Endothelial cell of umbilical vein (primary cell): ENCODE measurements around the gene PPP1R11. TPM values are rescaled to one million over a fixed set of nuclear protein-coding genes. Genes with fewer than 3 reads are reported as not detected.

Experiments used
- BruUV-seq: library from RNA; stranded (reverse); fragments of 400-500 nt; replicated peaks from 2 replicates; lab custom pipeline; 2021; lab: Mats Ljungman, UMichigan
- CTCF ChIA-PET: fragments of 300-600, 350-600 bp; sonication (Branson Sonifier 250); formaldehyde crosslinking; loops from one replicate; lab custom pipeline; 2021; ENCODE audit warnings: antibody characterized with exemption, inconsistent platforms; lab: Charles Lee
- POLR2A ChIA-PET: fragments of 300-600, 350-600 bp; sonication (Branson Sonifier 250); formaldehyde crosslinking; loops from one replicate; lab custom pipeline; 2021; ENCODE audit warnings: antibody characterized with exemption, inconsistent platforms; lab: Charles Lee
- DNase-seq: peaks from one replicate; pipeline ENCODE4 v3.0.0-alpha.2; 2011; ENCODE audit warnings: low read depth, low spot score
- FAIRE-seq: peaks from 2 replicates; lab custom pipeline; 2011; peaks lifted over from hg19 to GRCh38; lab: Jason Lieb, UNC
- H2AFZ ChIP-seq: 2 replicates; pipeline ENCODE4 v1.6.0; 2012; ENCODE audit warnings: low read depth, low read length, control low read depth, inconsistent platforms
- H3K27ac ChIP-seq: 2 replicates; pipeline ENCODE4 v1.5.1; 2011; ENCODE audit warnings: low read depth, mild to moderate bottlenecking, control low read depth, low read length, moderate library complexity; ENCODE audit not compliant: insufficient read depth
- H3K27me3 ChIP-seq, 2 experiments: 2 replicates each; pipeline versions ENCODE4 v1.6.0 to v1.6.1; 2011; ENCODE audit warnings: low read length in 2 of 2, mixed read lengths in 1 of 2; ENCODE audit not compliant: control insufficient read depth in 2 of 2, insufficient read depth in 2 of 2
- H3K36me3 ChIP-seq, 2 experiments: 2 replicates in 1 of 2; 3 replicates in 1 of 2; pipeline ENCODE4 v1.5.1; 2011; ENCODE audit warnings: low read length in 2 of 2, mild to moderate bottlenecking in 1 of 2, moderate library complexity in 1 of 2; ENCODE audit not compliant: control insufficient read depth in 2 of 2, insufficient read depth in 2 of 2; ENCODE audit errors: extremely low read depth in 1 of 2
- H3K4me1 ChIP-seq: 3 replicates; pipeline ENCODE4 v1.5.1; 2011; ENCODE audit warnings: mild to moderate bottlenecking, low read length; ENCODE audit not compliant: control insufficient read depth, insufficient read depth; ENCODE audit errors: extremely low read depth
- H3K4me2 ChIP-seq: 2 replicates; pipeline ENCODE4 v1.6.1; 2011; ENCODE audit warnings: low read length, control low read depth, mixed read lengths; ENCODE audit not compliant: insufficient read depth
- H3K4me3 ChIP-seq, 3 experiments: fragments of 200-600 bp in 1 of 3; sonication (generic), shearing (Covaris generic) in 1 of 3; replicated peaks in 1 of 3; 2 replicates each; pipeline ENCODE4 v1.5.1; 2011 to 2016; ENCODE audit warnings: control low read depth in 3 of 3, low read length in 3 of 3, mild to moderate bottlenecking in 2 of 3, inconsistent platforms in 1 of 3, low read depth in 1 of 3, moderate library complexity in 1 of 3; ENCODE audit not compliant: insufficient read depth in 1 of 3
- H3K79me2 ChIP-seq: 2 replicates; pipeline ENCODE4 v1.6.0; 2012; ENCODE audit warnings: low read length, inconsistent platforms; ENCODE audit not compliant: control insufficient read depth, insufficient read depth
- H3K9ac ChIP-seq: replicated peaks from 2 replicates; pipeline ENCODE3; 2011; ENCODE audit warnings: low read length, control low read depth; ENCODE audit not compliant: insufficient read depth; ENCODE audit errors: extremely low read depth
- H3K9me1 ChIP-seq: replicated peaks from 3 replicates; pipeline ENCODE4 v1.6.0; 2011; ENCODE audit warnings: mild to moderate bottlenecking, low read length; ENCODE audit not compliant: control insufficient read depth, insufficient read depth; ENCODE audit errors: extremely low read depth
- H3K9me3 ChIP-seq: replicated peaks from 2 replicates; pipeline ENCODE4 v1.5.1; 2012; ENCODE audit warnings: low read length, inconsistent platforms; ENCODE audit not compliant: control insufficient read depth, insufficient read depth
- H4K20me1 ChIP-seq: replicated peaks from 2 replicates; pipeline ENCODE3; 2011; ENCODE audit warnings: mild to moderate bottlenecking, low read length; ENCODE audit not compliant: control insufficient read depth, insufficient read depth; ENCODE audit errors: extremely low read depth
- CTCF ChIP-seq, 2 donors: IDR thresholded peaks; 1 replicate in 1 of 2; 2 replicates in 1 of 2; pipeline ENCODE4 v1.5.1; 2011; ENCODE audit warnings: low read length in 2 of 2, mild to moderate bottlenecking in 2 of 2, moderate library complexity in 2 of 2, control low read depth in 1 of 2, inconsistent platforms in 1 of 2, low read depth in 1 of 2; ENCODE audit not compliant: insufficient read depth in 1 of 2; ENCODE audit errors: extremely low read depth in 1 of 2
- EZH2 ChIP-seq: IDR thresholded peaks from 2 replicates; pipeline ENCODE4 v1.6.1; 2012; ENCODE audit warnings: borderline replicate concordance, low read depth, mild to moderate bottlenecking, moderate library complexity, low read length, inconsistent platforms; ENCODE audit not compliant: severe bottlenecking
- FOS ChIP-seq: IDR thresholded peaks from 2 replicates; pipeline ENCODE4 v1.6.1; 2011; ENCODE audit warnings: mild to moderate bottlenecking, low read length, moderate library complexity, borderline replicate concordance; ENCODE audit not compliant: insufficient read depth
- JUN ChIP-seq: IDR thresholded peaks from 2 replicates; pipeline ENCODE4 v1.6.1; 2011; ENCODE audit warnings: borderline replicate concordance, low read depth; ENCODE audit not compliant: insufficient read length, insufficient read depth
- MYC ChIP-seq: IDR thresholded peaks from one replicate; pipeline ENCODE4 v1.6.1; 2011; ENCODE audit warnings: mild to moderate bottlenecking, low read depth, low read length
- POLR2A ChIP-seq: IDR thresholded peaks from 2 replicates; pipeline ENCODE4 v1.6.1; 2012; ENCODE audit warnings: low read depth, mild to moderate bottlenecking, control low read depth, low read length
- POLR2AphosphoS5 ChIP-seq: IDR thresholded peaks from 2 replicates; pipeline ENCODE4 v1.6.1; 2012; ENCODE audit warnings: low read depth, mild to moderate bottlenecking, control low read depth, low read length, moderate library complexity; ENCODE audit not compliant: insufficient read depth
- dilution Hi-C: fragments of 300-500 bp; cut with MboI; formaldehyde crosslinking; loops from one replicate; pipeline ENCODE4 v1.15.0; 2019; ENCODE audit warnings: low sequenced_read_pairs; ENCODE audit not compliant: extremely low pct_ligation_motif_present
- intact Hi-C: fragments of 100-400 bp; cut with micrococcal nuclease; formaldehyde crosslinking; loops from one replicate; pipeline ENCODE4 v1.10.0; 2022
- polyA plus RNA-seq, 4 experiments: library from polyadenylated mRNA; depleted of rRNA in 3 of 4; stranded (reverse) in 3 of 4; unstranded in 1 of 4; fragments of >200 nt; gene quantifications; 2 replicates each; pipeline versions ENCODE4 v1.2.1 to v1.2.3, GENCODE V29; 2011 to 2012; ENCODE audit warnings: missing spikeins in 1 of 4
- total RNA-seq: library from RNA; stranded (reverse); gene quantifications from 2 replicates; pipeline ENCODE4 v1.2.3, GENCODE V29; 2021

PPP1R11 gene
- total and polyA plus RNA-seq, 2 donors (not counting 3 experiments of a cell fraction or from before 2014, with no cell fraction given): 32.4 to 44.1 TPM

DNA sequence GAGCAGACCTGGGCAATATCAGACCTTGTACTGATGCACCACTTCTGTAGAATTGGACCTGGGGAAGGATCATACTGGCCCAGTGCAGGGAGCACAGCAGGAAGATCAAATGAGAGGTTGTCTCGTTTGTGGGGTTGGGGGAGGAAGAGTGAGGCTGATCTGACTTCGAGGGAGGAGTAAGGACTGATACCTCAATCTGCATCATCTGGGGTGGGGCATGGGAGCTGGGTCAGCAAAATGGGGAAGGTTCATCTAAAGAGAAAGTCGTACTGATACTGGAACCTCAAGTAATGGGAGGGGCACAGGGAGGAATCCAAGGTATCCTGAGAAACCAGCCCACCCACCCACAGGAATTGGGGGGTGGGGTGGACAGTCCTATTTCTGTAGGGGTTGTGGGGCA is 4.9 kb downstream of the PPP1R11 start:
- TF ChIP-seq EZH2 (no peak), POLR2A (no peak), JUN (no peak), FOS (no peak), POLR2AphosphoS5 (no peak), MYC (no peak)
- CTCF ChIA-PET: interaction anchor here (1.0 to 2.0 kb wide), 4 partner anchors 11 to 60 kb away, joined by 4 to 8 read pairs (median 4); partner anchors contain the start of gene POLR1H
- DNase-seq: no peak
- Histone ChIP-seq H3K4me2 (no peak overlapping the region), H3K9ac (no peak overlapping the region), H3K79me2 (no peaks in the 10 kb centered on the region), H3K4me3 (no peak overlapping the region), H3K36me3 (no peaks in the 10 kb centered on the region), H3K9me1 (no peaks in the 10 kb centered on the region), H4K20me1 (no peaks in the 10 kb centered on the region), H3K4me1 (peaks cover 7% of the 10 kb centered on the region), H3K27ac (no peak overlapping the region), H3K27me3 (peaks cover 60 to 67% of the 10 kb centered on the region in 2 experiments), H2AFZ (no peak overlapping the region), H3K9me3 (no peaks in the 10 kb centered on the region)
- BruUV-seq: no TSS peak
- dilution Hi-C loops: no loop called here
- POLR2A ChIA-PET: no interaction called here
- intact Hi-C loops: no loop called here
- no peak for FAIRE-seq

GRCh38 chr6:30073489-30074235 is 6.7 kb downstream of the PPP1R11 start:
- Histone ChIP-seq H3K27me3 (peaks cover 75 to 85% of the 10 kb centered on the region in 2 experiments), H2AFZ (no peak overlapping the region), H3K4me2 (no peak overlapping the region), H4K20me1 (no peaks in the 10 kb centered on the region), H3K4me1 (peaks cover 3% of the 10 kb centered on the region), H3K9me3 (no peaks in the 10 kb centered on the region), H3K9me1 (no peaks in the 10 kb centered on the region), H3K27ac (no peak overlapping the region), H3K36me3 (no peaks in the 10 kb centered on the region), H3K4me3 (no peak overlapping the region), H3K79me2 (no peaks in the 10 kb centered on the region), H3K9ac (no peak overlapping the region)
- ChIA-PET POLR2A (no interaction called here), CTCF (interaction anchor here (0.9 to 1.3 kb wide), 2 partner anchors 28 to 57 kb away, joined by 4 to 5 read pairs; no protein-coding TSS in a partner anchor)
- intact Hi-C loops: no loop called here
- dilution Hi-C loops: no loop called here
- FAIRE-seq: no peak
- TF ChIP-seq JUN: no peak
- TF ChIP-seq FOS: no peak
- TF ChIP-seq CTCF (IDR thresholded peaks at IDR 0.05; ENCODE audit: extremely low read depth in 1 of 2, insufficient read depth in 1 of 2, low read depth in 1 of 2, low read length in 2 of 2): no peak
- no peak for TF ChIP-seq POLR2A
- no TSS peak for BruUV-seq
- DNase-seq: no peak
